Activated T-helper 17 cell treated with anti-CD3 and anti-CD28 coated beads, Interleukin-2, amount 50 U/mL, for 72 hours (primary cell): ENCODE measurements around the gene VTN. TPM values are rescaled to one million over a fixed set of nuclear protein-coding genes. Genes with fewer than 3 reads are reported as not detected.
"Not testable (repeated sequence)": the region's sequence is repeated elsewhere in the genome, so short reads cannot be mapped to it uniquely, and the experiment has no call there.

Experiments
- ATAC-seq: fragments of 150-1000 bp; cut with Tn5 transposase; replicated peaks from 2 replicates; pipeline ENCODE4 v1.10.0; 2021; ENCODE audit warnings: mild to moderate bottlenecking, moderate library complexity
- H3K27ac Mint-ChIP-seq: one replicate; pipeline ENCODE4 v1.8.0; 2022; ENCODE audit warnings: mixed read lengths
- H3K27me3 Mint-ChIP-seq: one replicate; pipeline ENCODE4 v1.8.0; 2022; ENCODE audit warnings: mixed read lengths
- H3K36me3 Mint-ChIP-seq: one replicate; pipeline ENCODE4 v1.8.0; 2022; ENCODE audit warnings: low read depth, mild to moderate bottlenecking, mixed read lengths
- H3K4me1 Mint-ChIP-seq: one replicate; pipeline ENCODE4 v1.8.0; 2022; ENCODE audit warnings: mixed read lengths
- H3K4me3 Mint-ChIP-seq: one replicate; pipeline ENCODE4 v1.8.0; 2022; ENCODE audit warnings: mild to moderate bottlenecking, mixed read lengths
- H3K9me3 Mint-ChIP-seq: one replicate; pipeline ENCODE4 v1.8.0; 2022; ENCODE audit warnings: mixed read lengths
- total RNA-seq, 2 donors: library from RNA; stranded (reverse); gene quantifications; one replicate each; pipeline ENCODE4 v1.2.3, GENCODE V29; 2022

The VTN gene
- total RNA-seq, 2 donors from 2014 or later: 0.16 to 0.43 TPM

GRCh38 chr17:28346746-28347246 lies 23.3 kb downstream of the VTN start:
- Mint-ChIP-seq H3K27me3 (no peaks in the 10 kb centered on the region), H3K36me3 (peaks cover 93% of the 10 kb centered on the region), H3K9me3 (no peaks in the 10 kb centered on the region), H3K4me3 (no peak overlapping the region), H3K4me1 (no peaks in the 10 kb centered on the region), H3K27ac (no peak overlapping the region)
- no peak for ATAC-seq

- H3K36me3 Mint-ChIP-seq: peaks cover 93% of the 10 kb centered on the region
- H3K27me3 Mint-ChIP-seq: no peaks in the 10 kb centered on the region
- H3K9me3 Mint-ChIP-seq: no peaks in the 10 kb centered on the region
- H3K4me3 Mint-ChIP-seq: no peak overlapping the region
- no peak for ATAC-seq
- H3K4me1 Mint-ChIP-seq: no peaks in the 10 kb centered on the region
- peak overlapping the region; percentile 24 for H3K27ac Mint-ChIP-seq
These were observed 23.9 kb downstream of the VTN start for GRCh38 chr17:28346199-28346580.

DNA sequence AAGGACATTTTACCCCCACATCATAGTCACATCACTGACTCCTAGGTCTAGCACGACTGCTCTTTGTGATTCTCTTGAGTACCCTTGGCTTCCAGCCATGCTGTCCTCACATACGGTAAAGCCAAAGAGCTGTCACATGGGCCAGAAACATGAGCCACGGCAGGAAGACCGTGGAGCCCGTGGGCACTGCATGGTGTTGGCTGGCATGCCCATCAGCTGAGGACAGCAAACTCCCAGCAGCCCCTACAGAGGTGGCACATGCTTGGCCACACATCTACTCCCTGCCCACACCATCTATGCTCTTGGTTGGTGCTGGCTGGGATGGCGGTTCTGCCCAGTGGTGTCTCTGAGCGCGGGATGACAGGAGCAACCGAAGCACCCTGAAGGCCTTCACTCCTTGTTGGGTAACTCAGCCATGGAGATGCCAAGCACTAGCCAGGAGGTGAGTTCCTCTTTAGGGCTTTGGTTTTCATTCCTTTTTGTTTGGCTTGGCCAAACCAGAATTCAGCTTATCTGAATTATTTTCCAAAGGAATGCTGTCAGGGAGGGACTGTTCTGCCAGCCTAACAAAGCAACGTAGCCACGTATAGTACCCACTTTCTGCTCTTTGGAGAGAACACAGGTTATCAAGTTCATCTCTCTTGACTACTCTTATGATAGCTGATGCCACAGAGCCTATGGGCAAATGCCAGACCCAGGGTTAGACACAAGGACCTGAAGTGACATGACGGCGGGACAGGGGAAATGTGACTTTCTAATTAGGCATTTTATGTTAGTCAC lies 24.5 kb downstream of the VTN start:
- Mint-ChIP-seq H3K4me1 (no peaks in the 10 kb centered on the region), H3K27ac (peak overlapping the region; percentile 24), H3K36me3 (peaks cover 93% of the 10 kb centered on the region), H3K9me3 (no peaks in the 10 kb centered on the region), H3K4me3 (no peak overlapping the region), H3K27me3 (no peaks in the 10 kb centered on the region)
- ATAC-seq: no peak

DNA sequence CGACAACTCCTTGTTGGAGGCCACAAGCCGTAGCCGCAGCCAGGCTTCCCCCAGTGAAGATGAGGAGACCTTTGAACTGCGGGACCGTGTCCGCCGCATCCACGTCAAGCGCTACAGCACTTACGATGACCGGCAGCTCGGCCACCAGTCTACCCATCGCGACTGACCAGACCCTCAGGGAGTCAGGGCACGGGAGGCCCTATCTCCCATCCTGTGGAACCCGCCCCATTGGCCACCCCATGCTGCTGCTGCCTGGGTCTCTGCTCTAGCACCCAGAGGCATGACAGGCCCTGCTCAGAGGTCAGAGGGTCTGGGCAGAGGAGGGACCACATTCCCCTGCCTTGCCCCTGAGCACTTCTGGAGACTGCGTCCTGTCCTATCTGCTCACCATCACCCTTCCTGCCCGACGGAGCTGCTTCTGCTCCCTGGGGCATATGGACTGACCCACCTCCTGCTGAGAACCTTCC lies 25.6 kb downstream of the VTN start:
- Mint-ChIP-seq H3K27me3 (no peaks in the 10 kb centered on the region), H3K36me3 (peaks cover 93% of the 10 kb centered on the region), H3K9me3 (no peaks in the 10 kb centered on the region), H3K4me3 (no peak overlapping the region), H3K4me1 (no peaks in the 10 kb centered on the region), H3K27ac (no peak overlapping the region)
- ATAC-seq: no peak

GRCh38 chr17:28344011-28344410 lies 26.1 kb downstream of the VTN start:
- Mint-ChIP-seq H3K9me3 (no peaks in the 10 kb centered on the region), H3K36me3 (peaks cover 93% of the 10 kb centered on the region), H3K4me3 (no peak overlapping the region), H3K27me3 (no peaks in the 10 kb centered on the region), H3K27ac (no peak overlapping the region), H3K4me1 (no peaks in the 10 kb centered on the region)
- ATAC-seq: peak; percentile 9

- Mint-ChIP-seq H3K27me3 (no peaks in the 10 kb centered on the region), H3K9me3 (no peaks in the 10 kb centered on the region), H3K36me3 (peaks cover 88% of the 10 kb centered on the region), H3K4me1 (no peaks in the 10 kb centered on the region), H3K4me3 (no peak overlapping the region), H3K27ac (no peak overlapping the region)
- ATAC-seq: peak; percentile 14
These were observed 26.6 kb downstream of the VTN start for GRCh38 chr17:28343491-28343932.

DNA sequence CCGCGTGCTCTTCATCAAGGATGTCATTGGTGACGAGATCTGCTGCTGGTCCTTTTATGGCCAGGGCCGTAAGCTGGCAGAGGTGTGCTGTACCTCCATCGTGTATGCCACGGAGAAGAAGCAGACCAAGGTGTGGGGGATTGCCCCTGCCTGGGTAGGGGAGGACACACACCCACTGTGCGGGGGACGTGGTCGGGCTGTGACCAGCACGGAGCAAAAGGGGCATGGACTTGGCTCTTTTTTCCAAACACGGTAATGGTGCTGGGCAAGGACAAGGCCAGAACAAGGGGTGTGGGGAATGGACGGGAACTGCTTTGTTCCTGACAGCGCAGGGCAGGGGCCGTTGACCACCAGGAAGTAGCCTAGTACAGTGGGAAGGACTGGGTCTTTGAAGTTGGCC lies 27.8 kb downstream of the VTN start:
- H3K9me3 Mint-ChIP-seq: no peaks in the 10 kb centered on the region
- ATAC-seq: no peak
- peaks cover 76% of the 10 kb centered on the region for H3K36me3 Mint-ChIP-seq
- no peaks in the 10 kb centered on the region for H3K27me3 Mint-ChIP-seq
- no peak overlapping the region for H3K4me3 Mint-ChIP-seq
- H3K27ac Mint-ChIP-seq: no peak overlapping the region
- peaks cover 6% of the 10 kb centered on the region for H3K4me1 Mint-ChIP-seq

GRCh38 chr17:28341516-28341915 lies 28.6 kb downstream of the VTN start:
- no peaks in the 10 kb centered on the region for H3K9me3 Mint-ChIP-seq
- H3K27ac Mint-ChIP-seq: no peak overlapping the region
- peaks cover 12% of the 10 kb centered on the region for H3K4me1 Mint-ChIP-seq
- no peak overlapping the region for H3K4me3 Mint-ChIP-seq
- peaks cover 68% of the 10 kb centered on the region for H3K36me3 Mint-ChIP-seq
- no peaks in the 10 kb centered on the region for H3K27me3 Mint-ChIP-seq
- ATAC-seq: no peak

DNA sequence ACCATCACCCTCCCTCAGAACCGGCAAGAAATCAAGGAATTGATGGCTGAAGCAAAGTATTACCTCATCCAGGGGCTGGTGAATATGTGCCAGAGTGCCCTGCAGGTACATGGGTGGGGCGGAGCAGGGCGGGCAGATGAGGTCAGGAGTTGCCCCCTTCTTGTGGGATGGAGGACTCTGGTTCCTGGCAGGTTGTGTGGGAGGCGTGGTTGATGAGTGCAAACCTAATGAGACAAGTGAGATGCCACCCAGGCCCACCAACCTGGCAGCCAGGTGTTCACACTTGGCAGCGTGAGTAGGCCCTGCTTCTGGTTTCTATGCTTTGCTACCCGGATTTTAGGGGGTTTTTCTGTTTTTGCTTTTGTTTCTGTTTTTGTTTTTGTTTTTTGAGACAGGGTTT lies 29.7 kb downstream of the VTN start:
- Mint-ChIP-seq H3K4me3 (no peak overlapping the region), H3K36me3 (peaks cover 60% of the 10 kb centered on the region), H3K4me1 (peaks cover 12% of the 10 kb centered on the region), H3K9me3 (no peaks in the 10 kb centered on the region), H3K27ac (no peak overlapping the region), H3K27me3 (no peaks in the 10 kb centered on the region)
- no peak for ATAC-seq

GRCh38 chr17:28339431-28339830 lies 30.7 kb downstream of the VTN start:
- Mint-ChIP-seq H3K36me3 (peaks cover 52% of the 10 kb centered on the region), H3K9me3 (no peaks in the 10 kb centered on the region), H3K27ac (no peak overlapping the region), H3K4me3 (no peak overlapping the region), H3K4me1 (peaks cover 17% of the 10 kb centered on the region), H3K27me3 (no peaks in the 10 kb centered on the region)
- ATAC-seq: no peak

GRCh38 chr17:28338769-28339212 lies 31.3 kb downstream of the VTN start:
- ATAC-seq, H3K27me3 Mint-ChIP-seq: not testable (repeated sequence)

DNA sequence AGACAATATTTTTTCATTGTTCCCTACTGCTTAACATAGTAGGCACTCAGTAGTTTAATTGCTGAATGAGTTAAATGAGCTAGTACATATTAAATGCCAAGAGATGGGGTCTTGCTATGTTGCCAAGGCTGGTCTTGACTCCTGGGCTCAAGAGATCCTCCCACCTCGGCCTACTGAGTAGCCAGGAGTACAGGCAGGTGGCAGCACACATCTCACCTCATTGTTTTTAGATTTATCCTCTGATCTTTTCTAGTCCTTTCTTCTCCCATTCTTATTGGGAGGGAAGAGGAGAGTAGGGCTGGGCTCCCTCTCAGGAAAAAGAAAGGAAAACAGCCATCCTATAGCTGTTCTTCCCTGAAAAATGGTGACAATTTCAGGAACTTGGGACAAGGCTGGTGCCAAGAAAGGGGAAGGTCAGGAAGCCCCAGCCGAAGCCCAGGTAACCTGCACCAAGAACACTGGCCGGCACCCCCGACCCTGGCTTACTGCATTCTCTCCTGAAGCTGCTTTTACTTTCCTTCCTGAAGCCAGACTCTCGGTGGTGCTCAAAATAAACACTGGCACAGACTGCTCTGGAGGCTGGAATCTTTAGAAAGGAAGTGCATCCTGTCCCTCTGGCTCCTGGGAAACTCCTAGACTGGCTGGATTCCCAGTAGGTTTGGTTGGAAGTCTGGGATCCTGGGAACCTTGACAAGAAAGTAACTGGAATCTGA lies 31.9 kb downstream of the VTN start:
- H3K4me3 Mint-ChIP-seq: peak overlapping the region; percentile 93
- H3K4me1 Mint-ChIP-seq: peaks cover 24% of the 10 kb centered on the region
- peaks cover 42% of the 10 kb centered on the region for H3K36me3 Mint-ChIP-seq
- H3K27me3 Mint-ChIP-seq: no peaks in the 10 kb centered on the region
- no peak for ATAC-seq
- H3K27ac Mint-ChIP-seq: peak overlapping the region; percentile 96
- no peaks in the 10 kb centered on the region for H3K9me3 Mint-ChIP-seq

More at GRCh38 chr17:28338769-28339212, 31.3 kb downstream of the VTN start:
- not testable (repeated sequence) for H3K9me3 Mint-ChIP-seq, H3K4me3 Mint-ChIP-seq
- Mint-ChIP-seq H3K36me3 (peaks cover 46% of the 10 kb centered on the region), H3K27ac (peak overlapping the region; percentile 96), H3K4me1 (peaks cover 23% of the 10 kb centered on the region)

DNA sequence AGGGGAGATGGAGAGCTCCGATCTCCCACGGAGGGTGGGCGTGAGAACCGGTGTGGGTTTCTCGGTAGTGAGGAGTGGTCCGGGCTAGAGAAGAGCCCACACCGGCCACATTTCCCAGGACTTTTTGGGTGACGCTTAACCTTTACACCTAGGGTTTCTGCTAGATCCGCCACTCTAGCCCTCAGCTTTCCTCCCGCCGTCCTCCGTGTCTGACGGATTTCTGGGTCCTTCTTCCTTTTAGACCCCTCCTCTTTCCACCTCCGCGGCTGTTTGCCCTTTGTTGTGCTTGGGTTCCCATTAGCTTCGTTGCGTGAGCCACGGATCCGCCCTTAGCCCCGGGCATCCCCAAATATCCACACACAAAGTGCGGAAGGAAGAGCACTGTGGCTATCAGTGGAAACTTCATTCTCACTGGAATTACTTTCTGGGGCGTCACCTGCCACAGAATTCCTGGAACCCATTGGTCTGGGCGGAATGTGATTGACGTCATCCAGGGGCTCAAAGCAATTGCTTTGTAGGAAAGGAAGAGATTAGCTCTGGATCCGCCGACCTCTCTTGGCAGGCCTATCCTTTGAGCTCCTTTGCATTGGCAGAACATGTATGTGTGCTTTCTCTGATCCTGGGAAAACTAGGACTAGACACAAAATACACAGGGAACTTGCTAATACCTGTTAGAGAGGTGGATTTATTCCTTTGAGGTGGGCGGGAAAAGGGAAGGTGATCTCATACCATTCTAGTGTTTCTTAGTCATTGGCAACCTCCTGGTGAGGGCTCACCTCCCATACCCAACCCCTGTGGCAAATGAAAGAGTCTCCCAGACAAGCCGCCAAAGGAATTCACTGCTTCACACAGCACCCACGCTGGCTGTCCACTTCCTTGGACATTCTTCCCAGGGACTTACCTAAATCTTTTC lies 33.9 kb downstream of the VTN start:
- peaks cover 36% of the 10 kb centered on the region for H3K36me3 Mint-ChIP-seq
- peak overlapping the region; percentile 93 for H3K4me3 Mint-ChIP-seq
- peak overlapping the region; percentile 96 for H3K27ac Mint-ChIP-seq
- no peaks in the 10 kb centered on the region for H3K27me3 Mint-ChIP-seq
- peaks cover 30% of the 10 kb centered on the region for H3K4me1 Mint-ChIP-seq
- ATAC-seq: peak; percentile 3
- H3K9me3 Mint-ChIP-seq: no peaks in the 10 kb centered on the region
